Measurements from ENCODE around the gene POMT1.

Gene POMT1

DNA sequence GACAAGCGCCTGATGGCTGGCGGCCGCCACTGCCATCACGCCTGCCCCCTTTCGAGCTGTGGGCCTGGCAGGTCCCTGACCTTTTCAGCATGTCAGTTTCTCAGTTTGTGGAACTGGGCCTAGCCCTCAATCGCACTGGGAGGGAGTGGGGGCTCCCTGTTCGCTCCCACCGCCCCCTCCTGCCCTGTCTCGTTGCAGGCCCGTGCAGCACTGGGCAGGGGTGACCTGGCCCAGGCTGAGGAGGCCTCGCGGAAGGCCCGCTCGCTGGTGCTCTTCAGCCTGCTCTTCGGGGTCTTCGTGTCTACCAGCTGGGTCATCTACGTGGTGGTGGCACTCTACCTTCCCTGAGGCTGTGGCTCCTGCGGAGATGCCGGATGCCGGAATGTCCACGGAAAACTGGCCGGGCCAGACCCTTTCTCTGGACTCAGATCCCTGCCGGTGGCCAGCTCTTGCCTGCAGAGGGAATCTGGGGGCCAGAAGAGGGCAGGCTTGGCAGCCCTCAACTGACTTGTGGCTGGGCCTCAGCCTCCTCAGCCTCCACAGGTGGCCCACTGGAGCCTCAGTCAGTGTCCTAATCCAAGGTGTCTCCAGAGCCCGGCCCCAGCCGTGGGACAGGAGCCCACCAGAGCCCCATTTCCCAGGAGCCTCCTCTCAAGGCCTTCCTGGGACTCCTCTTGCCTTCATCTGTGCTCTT is 55.3 kb downstream of the POMT1 start:
- DNase-seq, result no peak

DNA sequence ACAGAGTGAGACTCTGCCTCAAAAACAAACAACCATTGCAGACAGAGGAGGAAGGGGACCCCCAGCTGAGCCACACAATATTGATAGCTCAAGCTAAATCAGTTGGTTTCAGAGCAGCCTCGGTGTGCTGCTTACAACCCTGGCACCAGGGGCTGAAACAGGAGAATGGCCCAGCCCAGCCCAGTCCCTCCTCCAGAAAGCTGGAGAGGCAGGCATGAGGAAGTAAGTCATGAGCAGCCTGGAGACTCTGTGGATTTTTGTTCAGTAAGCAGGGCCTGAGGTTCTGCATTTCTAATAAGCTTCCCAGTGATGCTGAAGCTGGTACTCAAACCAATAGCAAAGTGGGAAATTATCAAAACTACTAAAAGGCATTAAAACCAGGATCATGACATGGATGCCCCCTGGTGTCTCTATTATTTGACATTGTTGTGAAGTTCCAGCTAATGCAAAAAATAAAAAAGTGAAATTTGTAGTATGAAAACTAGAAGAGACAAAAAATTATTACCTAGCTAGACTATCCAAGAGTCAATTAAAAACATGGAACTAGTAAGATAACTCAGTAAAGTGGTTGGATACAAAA is 56.8 kb downstream of the POMT1 start:
- no peak for DNase-seq

- no peak for DNase-seq
Observed at GRCh38 chr9:131562032-131562959, 59.6 kb downstream of the POMT1 start.

GRCh38 chr9:131565369-131565768 is 62.7 kb downstream of the POMT1 start:
- DNase-seq, result no peak

DNA sequence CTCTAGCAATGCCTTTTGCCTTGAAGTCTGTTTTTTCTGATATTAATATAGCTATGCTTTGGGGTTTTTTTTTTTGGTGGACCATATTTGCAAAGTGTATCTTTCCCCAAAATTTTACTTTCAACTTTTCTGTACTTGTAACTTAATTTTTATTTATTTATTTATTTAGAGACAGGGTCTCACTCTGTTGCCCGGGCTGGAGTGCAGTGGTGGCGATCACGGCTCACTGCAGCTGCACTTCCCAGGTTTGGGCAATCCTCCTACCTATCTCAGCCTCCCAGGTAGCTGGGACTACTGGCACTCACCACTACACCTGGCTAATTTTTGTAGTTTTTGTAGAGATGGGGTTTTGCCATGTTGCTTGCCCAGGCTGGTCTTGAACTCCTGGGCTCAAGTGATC is 63.4 kb downstream of the POMT1 start:
- DNase-seq, result no peak

GRCh38 chr9:131567910-131568309 is 65.2 kb downstream of the POMT1 start:
- no peak for DNase-seq
